HUES64 (cell line): ENCODE results near the gene HAUS1.
"Not testable (repeated sequence)": the region's sequence is repeated elsewhere in the genome, so short reads cannot be mapped to it uniquely, and the experiment has no call there.

Experiments used
- H3K27ac ChIP-seq: 2 replicates; pipeline ENCODE4 v1.7.0; 2013; ENCODE audit warnings: low read depth, low read length, inconsistent platforms
- H3K27me3 ChIP-seq: 2 replicates; pipeline ENCODE4 v1.6.1; 2013; ENCODE audit warnings: mild to moderate bottlenecking, low read length; ENCODE audit not compliant: insufficient read depth
- H3K36me3 ChIP-seq: 2 replicates; pipeline ENCODE4 v1.6.1; 2013; ENCODE audit warnings: mild to moderate bottlenecking, low read length; ENCODE audit not compliant: insufficient read depth
- H3K4me1 ChIP-seq: 2 replicates; pipeline ENCODE4 v1.6.1; 2013; ENCODE audit warnings: mild to moderate bottlenecking, low read length, moderate library complexity; ENCODE audit not compliant: insufficient read depth
- H3K4me3 ChIP-seq: 2 replicates; pipeline ENCODE4 v1.5.1; 2013; ENCODE audit warnings: mild to moderate bottlenecking, low read length, moderate library complexity
- H3K9ac ChIP-seq: 2 replicates; pipeline ENCODE4 v1.6.1; 2013; ENCODE audit warnings: mild to moderate bottlenecking, low read depth, low read length
- H3K9me3 ChIP-seq: 2 replicates; pipeline ENCODE4 v1.6.1; 2013; ENCODE audit warnings: low read depth, low read length; ENCODE audit not compliant: insufficient read depth
- WGBS: fragments of 150-250, 120-280 bp; methylation state at CpG from one replicate; pipeline ENCODE4 v1.1.7; 2013; ENCODE audit warnings: missing lambda C conversion rate; 5-methylcytosine and 5-hydroxymethylcytosine counted together

Gene HAUS1

DNA sequence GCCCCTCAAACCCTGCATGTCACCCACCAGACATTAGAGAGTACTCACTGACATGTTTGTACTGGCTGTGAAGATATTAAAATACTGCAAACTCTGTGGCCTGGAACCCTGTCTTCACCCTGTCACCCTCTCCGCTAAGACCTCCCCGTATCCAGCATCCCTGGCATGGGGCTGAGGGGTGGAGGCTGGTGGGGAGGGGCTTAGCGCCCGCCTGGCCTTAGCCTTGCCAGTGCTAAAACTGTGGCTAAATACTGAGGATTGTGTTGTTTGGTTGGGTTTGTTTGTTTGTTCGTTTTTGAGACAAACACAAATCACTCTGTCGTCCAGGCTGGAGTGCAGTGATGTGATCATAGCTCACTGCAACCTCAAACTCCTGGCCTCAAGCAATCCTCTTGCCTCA, 34.0 kb upstream of the HAUS1 start:
- Histone ChIP-seq H3K9ac (no peak overlapping the region), H3K4me3 (no peak overlapping the region), H3K36me3 (no peaks in the 10 kb centered on the region), H3K9me3 (no peaks in the 10 kb centered on the region), H3K4me1 (no peaks in the 10 kb centered on the region), H3K27ac (no peak overlapping the region), H3K27me3 (peaks cover 38% of the 10 kb centered on the region)
- WGBS: 87% methylated on average over 6 of the region's 6 CpGs

DNA sequence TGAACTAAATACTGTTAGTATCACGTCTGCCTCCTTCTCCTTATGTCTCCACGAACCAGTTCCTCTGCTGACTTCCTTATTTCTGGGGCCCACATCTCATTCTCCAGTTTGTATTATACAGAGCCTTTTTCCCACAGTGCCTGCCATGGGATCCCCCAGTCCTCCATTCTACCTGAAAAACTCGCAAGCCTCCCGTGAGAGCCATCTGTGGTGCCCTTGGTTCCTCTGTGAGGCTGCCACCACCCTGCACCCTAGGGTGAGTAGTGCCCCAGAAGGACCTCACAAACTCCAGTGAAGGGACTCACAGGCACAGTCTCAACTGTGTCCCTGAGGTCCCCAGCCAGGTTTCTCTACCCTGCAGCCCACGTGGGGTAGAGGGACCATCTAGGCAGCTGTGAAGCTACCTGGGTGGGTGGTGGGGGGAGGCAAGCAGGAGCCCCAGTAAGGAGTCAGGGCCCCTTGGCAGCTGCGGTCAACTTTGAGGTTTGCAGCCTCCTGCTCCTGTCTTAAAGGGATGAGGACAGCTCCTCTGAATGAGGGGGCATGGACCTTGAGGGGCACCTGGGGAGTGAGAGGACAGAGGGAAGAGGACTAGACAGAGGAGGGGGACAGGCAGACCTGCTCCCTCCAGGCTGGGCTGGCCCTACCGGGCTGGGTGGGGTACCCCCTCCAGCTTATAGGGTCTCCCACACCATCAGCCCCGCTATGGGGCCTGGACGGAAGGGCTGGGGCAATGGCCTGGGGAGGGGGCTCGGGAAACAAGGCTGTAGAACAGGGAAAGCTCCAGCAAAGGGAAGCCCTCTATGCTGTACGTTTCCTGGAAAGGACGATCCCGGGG, 33.2 kb upstream of the HAUS1 start:
- H3K27ac ChIP-seq: no peak overlapping the region
- no peaks in the 10 kb centered on the region for H3K36me3 ChIP-seq
- no peaks in the 10 kb centered on the region for H3K4me1 ChIP-seq
- H3K9ac ChIP-seq: peak overlapping the region; percentile 66
- no peaks in the 10 kb centered on the region for H3K9me3 ChIP-seq
- H3K4me3 ChIP-seq: peak overlapping the region; percentile 76
- WGBS: 40% methylated on average over 13 of the region's 13 CpGs
- H3K27me3 ChIP-seq: peaks cover 38% of the 10 kb centered on the region

DNA sequence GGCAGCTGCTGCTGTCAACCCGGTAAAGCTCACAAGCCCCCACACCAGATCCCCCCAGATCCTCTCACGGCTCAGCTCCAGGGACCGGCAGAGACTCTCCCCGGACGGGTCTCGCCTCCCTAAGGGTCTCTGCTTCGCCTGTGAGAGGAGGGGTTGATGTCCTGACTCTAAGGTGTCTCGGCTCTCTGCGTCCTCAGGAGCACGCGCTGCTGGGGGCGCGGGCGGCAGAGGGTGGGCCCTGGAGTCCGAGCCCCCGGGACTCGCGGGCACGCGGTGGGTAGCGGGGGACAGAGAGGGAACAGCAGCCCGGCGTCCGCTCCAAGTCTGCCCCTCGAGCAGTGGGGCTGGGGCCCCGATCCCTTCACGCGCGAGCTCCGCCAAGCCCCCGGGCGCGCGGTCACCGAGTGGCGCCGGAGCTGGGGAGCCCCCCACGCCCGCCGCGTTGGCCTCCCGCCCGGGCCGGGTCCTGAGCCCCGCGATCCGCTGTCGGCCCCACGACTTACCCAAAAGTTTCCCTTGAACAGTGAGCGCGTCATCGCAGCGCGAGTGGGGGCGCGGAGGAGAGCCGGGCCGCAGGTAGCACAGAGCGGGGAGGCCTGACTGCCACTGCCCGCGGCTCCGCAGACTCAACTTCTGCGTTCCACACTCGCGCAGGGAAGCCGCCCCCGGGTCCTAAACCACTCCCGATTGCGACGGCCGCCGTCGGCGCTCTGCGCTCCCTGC, 32.4 kb upstream of the HAUS1 start, which contains the start of gene PSTPIP2:
TSS of gene PSTPIP2 (minus strand) at position 608 of the 723 bp plus-strand sequence. CDS start at position 536, 72 bp downstream.
- Histone ChIP-seq H3K4me1 (no peaks in the 10 kb centered on the region), H3K4me3 (peak within 1 kb of the TSS; percentile 76), H3K36me3 (no peaks in the 10 kb centered on the region), H3K9me3 (no peaks in the 10 kb centered on the region), H3K9ac (peak within 1 kb of the TSS; percentile 66), H3K27ac (no peak within 1 kb of the TSS), H3K27me3 (peaks cover 38% of the 10 kb centered on the region)
- WGBS: under 1% methylated on average over 75 of the region's 75 CpGs

DNA sequence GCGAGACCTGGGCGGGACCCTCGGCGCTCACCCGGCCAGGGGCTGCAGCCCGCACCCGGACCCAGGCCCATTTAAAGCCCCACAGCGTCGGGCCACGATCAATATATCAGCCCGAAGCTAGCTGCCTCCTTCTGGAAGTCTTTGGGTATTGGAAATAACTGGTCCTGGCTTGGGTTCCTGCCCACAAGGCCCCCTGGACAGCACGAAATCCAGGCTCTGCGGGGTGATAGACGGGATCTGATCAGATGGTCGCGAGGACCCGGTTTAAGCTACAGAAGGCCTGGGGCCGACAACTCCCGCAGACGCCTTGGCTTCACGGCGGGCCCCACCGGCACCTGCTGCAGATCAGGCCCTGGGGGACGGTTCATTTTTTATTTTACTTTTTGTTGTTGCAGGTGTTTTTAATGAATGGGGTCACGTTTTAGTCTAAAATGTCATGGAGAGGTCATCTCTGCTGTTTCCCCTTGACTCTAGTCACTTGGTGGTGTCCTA, 31.8 kb upstream of the HAUS1 start:
- Histone ChIP-seq H3K36me3 (no peaks in the 10 kb centered on the region), H3K27ac (no peak overlapping the region), H3K4me3 (peak overlapping the region; percentile 76), H3K9me3 (no peaks in the 10 kb centered on the region), H3K4me1 (no peaks in the 10 kb centered on the region), H3K27me3 (peaks cover 38% of the 10 kb centered on the region), H3K9ac (peak overlapping the region; percentile 66)
- 18% methylated on average over 25 of the region's 25 CpGs for WGBS

DNA sequence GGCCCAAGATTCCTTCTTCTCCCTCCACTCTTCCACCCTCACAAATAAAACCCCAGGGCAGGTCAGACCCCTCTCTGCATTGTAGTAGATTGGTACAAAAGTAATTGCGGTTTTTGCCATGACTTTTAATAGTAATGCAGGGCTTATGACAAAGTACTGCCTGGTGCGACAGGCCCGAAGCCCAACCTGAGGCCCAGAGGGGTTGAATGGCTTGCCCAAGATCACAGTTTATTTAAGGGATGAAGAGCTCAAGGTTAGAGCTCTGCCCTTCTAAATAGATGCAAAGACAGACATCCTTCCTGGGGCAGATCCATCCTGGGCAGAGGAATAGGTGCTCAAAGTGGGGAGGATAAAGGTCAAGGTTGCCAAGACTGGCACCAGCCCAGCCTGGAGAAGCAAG, 31.2 kb upstream of the HAUS1 start:
- Histone ChIP-seq H3K27ac (no peak overlapping the region), H3K36me3 (0 out of 2 replicates have a peak, but pooled peaks cover 4% of the 10 kb centered on the region), H3K4me1 (no peaks in the 10 kb centered on the region), H3K27me3 (peaks cover 38% of the 10 kb centered on the region), H3K9ac (no peak overlapping the region), H3K4me3 (no peak overlapping the region), H3K9me3 (no peaks in the 10 kb centered on the region)
- 93% methylated on average over 3 of the region's 3 CpGs for WGBS

DNA sequence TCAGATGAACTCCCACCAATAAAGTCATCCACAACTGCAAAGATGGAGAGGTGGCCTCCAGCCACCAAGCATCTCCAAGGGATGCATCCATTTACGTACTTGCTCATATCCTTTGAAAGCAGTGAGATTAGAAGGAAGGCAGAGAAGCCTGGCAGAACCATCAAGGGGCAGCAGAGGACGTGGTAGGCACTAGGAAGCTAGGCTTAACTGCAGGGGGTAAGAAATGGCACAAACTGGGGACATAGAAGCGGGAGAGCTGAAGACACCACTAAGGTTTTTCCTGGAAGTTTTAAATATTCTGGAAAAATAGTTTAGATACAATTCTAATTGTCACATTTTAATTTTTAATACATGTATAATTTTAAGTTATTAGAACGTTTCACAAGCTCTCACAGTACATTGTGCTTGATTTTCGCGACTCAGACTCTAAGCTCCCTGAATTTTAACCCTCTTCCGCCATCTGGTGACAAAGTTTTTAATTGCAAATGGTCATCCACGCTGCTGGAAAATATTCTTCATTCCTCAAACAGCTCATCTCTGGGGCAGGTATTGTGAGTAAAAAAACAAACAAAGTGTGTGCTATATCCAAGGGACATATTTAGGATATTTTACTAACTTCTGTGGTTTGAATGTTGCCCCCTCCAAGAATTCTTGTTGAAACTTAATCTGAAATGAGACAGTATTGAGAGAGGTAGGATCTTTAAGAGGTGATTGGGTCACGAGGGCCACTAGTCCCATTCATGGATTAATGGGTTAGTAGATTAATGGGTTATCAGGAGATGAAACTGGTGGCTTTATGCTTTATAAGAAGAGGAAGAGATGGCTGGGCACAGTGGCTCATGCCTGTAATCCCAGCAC, 30.5 kb upstream of the HAUS1 start:
- Histone ChIP-seq H3K4me3 (no peak overlapping the region), H3K9ac (no peak overlapping the region), H3K36me3 (peaks cover 7% of the 10 kb centered on the region; the same call in 1 of the 2 replicates), H3K27me3 (peaks cover 38% of the 10 kb centered on the region), H3K4me1 (no peaks in the 10 kb centered on the region), H3K27ac (no peak overlapping the region), H3K9me3 (no peaks in the 10 kb centered on the region)
- 33% methylated on average over 9 of the region's 9 CpGs for WGBS

DNA sequence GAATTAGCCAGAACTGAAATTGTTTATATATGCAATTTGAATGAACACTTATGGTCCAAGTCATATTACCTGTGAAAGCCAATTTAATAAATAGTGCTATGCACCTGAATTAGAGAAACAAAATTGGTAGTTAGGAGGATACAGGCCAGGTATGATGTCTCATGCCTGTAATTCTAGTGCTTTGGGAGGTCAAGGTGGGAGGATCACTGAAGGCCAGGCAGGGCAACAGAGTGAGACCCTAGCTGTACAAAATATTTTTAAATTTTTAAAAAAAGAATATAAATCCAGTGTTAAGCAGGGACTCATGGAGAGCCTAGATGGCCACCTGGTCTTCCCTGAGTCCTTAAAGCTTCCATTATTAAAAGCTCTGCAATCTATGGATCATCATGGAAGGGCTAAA, 24.8 kb upstream of the HAUS1 start:
- Histone ChIP-seq H3K9me3 (no peaks in the 10 kb centered on the region), H3K36me3 (peaks cover 58% of the 10 kb centered on the region), H3K27ac (no peak overlapping the region), H3K27me3 (no peaks in the 10 kb centered on the region), H3K4me1 (no peaks in the 10 kb centered on the region), H3K9ac (no peak overlapping the region), H3K4me3 (no peak overlapping the region)

DNA sequence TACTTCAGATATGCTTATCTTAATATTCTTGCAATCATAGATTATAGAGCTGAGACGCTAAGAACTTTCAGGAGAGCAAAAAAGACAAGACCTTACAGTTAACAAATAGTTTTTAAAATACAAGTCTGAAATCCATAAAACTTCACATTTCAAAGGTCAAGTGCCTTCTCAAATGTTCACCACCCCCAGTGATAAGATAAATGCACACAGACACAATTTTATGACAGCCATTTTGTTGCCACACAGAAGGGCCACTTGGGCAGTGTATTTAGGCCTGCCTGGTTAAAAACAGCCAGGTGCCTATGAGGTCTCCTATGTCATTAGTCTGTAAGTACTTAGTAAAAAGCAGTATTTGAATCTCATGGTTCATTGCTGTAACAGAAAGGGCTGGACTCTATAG, 24.0 kb upstream of the HAUS1 start:
- 100% methylated on average over 1 of the region's 1 CpG for WGBS
- Histone ChIP-seq H3K4me3 (no peak overlapping the region), H3K4me1 (no peaks in the 10 kb centered on the region), H3K27me3 (no peaks in the 10 kb centered on the region), H3K27ac (no peak overlapping the region), H3K9me3 (no peaks in the 10 kb centered on the region), H3K9ac (no peak overlapping the region), H3K36me3 (peaks cover 67% of the 10 kb centered on the region)

DNA sequence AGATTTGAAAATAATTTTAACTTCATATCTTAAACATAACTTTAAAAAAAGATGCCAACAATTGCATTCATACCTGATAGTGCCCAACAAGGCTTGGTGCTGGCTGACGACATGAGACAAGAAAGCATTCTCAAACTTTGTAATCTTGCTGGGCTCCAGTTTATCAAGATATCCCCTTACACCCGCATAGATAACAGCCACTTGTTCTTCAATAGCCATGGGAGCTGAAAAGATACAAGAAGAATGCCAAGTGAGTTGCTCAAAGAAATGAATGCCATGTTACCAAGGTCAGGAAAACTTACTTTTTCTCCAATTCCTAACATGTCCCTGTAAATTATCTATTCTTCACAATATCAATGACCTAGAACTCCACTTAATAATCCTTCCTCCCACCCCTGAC, 19.8 kb upstream of the HAUS1 start:
- Histone ChIP-seq H3K36me3 (peaks cover 95% of the 10 kb centered on the region), H3K4me3 (no peak overlapping the region), H3K9ac (no peak overlapping the region), H3K9me3 (no peaks in the 10 kb centered on the region), H3K27ac (no peak overlapping the region), H3K27me3 (no peaks in the 10 kb centered on the region), H3K4me1 (no peaks in the 10 kb centered on the region)
- 93% methylated on average over 2 of the region's 2 CpGs for WGBS

DNA sequence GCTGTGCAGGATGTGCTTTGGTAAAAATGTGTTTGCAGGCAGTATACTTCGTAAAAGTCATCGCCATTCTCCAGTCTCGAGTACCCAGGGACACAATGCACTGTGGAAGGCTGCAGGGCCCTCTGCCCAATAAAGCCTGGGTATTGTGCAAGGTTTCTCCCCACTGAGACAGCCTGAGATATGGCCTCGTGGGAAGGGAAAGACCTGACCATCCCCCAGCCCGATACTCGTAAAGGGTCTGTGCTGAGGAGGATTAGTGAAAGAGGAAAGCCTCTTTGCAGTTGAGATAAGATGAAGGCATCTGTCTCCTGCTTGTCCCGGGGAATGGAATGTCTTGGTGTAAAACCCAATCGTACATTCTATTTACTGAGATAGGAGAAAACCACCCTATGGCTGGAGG, 15.7 kb upstream of the HAUS1 start:
- H3K4me1 ChIP-seq, H3K27ac ChIP-seq, H3K9me3 ChIP-seq, H3K4me3 ChIP-seq, H3K27me3 ChIP-seq, H3K9ac ChIP-seq: not testable (repeated sequence)
- H3K36me3 ChIP-seq: peaks cover 100% of the 10 kb centered on the region
- WGBS: 91% methylated on average over 8 of the region's 8 CpGs
